GM12878 (cell line): ENCODE measurements around the gene CIAO2A. TPM values are rescaled to one million over a fixed set of nuclear protein-coding genes. Genes with fewer than 3 reads are reported as not detected.

ENCODE experiments used
- ATAC-seq: fragments of 200-7000 bp; cut with Tn5 transposase; 3 replicates; pipeline ENCODE4 v1.9.1; 2020; ENCODE audit warnings: mild to moderate bottlenecking, moderate library complexity
- BruUV-seq: library from RNA; stranded (reverse); fragments of 400-500 nt; replicated peaks from 2 replicates; lab custom pipeline; 2021; lab: Mats Ljungman, UMichigan
- CTCF ChIA-PET: fragments of 300-600 bp; sonication (Branson Sonifier 250); formaldehyde crosslinking; extraction: SDS; loops from one replicate; lab custom pipeline; 2021; ENCODE audit warnings: inconsistent platforms; lab: Yijun Ruan, JAX
- POLR2A ChIA-PET: fragments of 350-600 bp; formaldehyde crosslinking; extraction: SDS; loops from one replicate; lab custom pipeline; 2021; ENCODE audit warnings: inconsistent platforms; lab: Charles Lee
- RAD21 ChIA-PET: fragments of 300-600 bp; sonication (Branson Sonifier 250); formaldehyde crosslinking; loops from one replicate; lab custom pipeline; 2023; ENCODE audit warnings: antibody characterized with exemption; ENCODE audit not compliant: unreplicated experiment; lab: Charles Lee
- SMC1A ChIA-PET: fragments of 300-600 bp; sonication (Branson Sonifier 250); formaldehyde crosslinking; loops from one replicate; lab custom pipeline; 2023; ENCODE audit not compliant: unreplicated experiment, uncharacterized antibody; lab: Charles Lee
- DNase-seq: peaks from one replicate; pipeline ENCODE4 v3.0.0-alpha.2; 2011; ENCODE audit warnings: low read depth, low spot score
- FAIRE-seq: peaks from 3 replicates; lab custom pipeline; 2011; peaks lifted over from hg19 to GRCh38; lab: Jason Lieb, UNC
- H2AFZ ChIP-seq: 2 replicates; pipeline ENCODE4 v1.6.0; 2011; ENCODE audit warnings: low read depth, low read length, control low read depth; ENCODE audit not compliant: control insufficient read depth
- H3K27ac ChIP-seq: 2 replicates; pipeline ENCODE4 v1.5.1; 2011; ENCODE audit warnings: control low read depth; ENCODE audit not compliant: control insufficient read depth, insufficient read depth
- H3K27me3 ChIP-seq, 2 experiments: replicated peaks in 1 of 2; 2 replicates each; pipeline versions ENCODE4 v1.6.0 to v1.6.1; 2011; ENCODE audit warnings: low read length in 1 of 2; ENCODE audit not compliant: control insufficient read depth in 2 of 2, insufficient read depth in 2 of 2
- H3K36me3 ChIP-seq, 2 experiments: 2 replicates each; pipeline ENCODE4 v1.5.1; 2011; ENCODE audit warnings: low read length in 1 of 2; ENCODE audit not compliant: control insufficient read depth in 2 of 2, insufficient read depth in 2 of 2
- H3K4me1 ChIP-seq: 2 replicates; pipeline ENCODE4 v1.6.1; 2011; ENCODE audit warnings: mild to moderate bottlenecking, low read length, moderate library complexity, mixed read lengths; ENCODE audit not compliant: control insufficient read depth, insufficient read depth
- H3K4me2 ChIP-seq: 2 replicates; pipeline ENCODE4 v1.6.0; 2011; ENCODE audit warnings: control low read depth; ENCODE audit not compliant: control insufficient read depth, insufficient read depth
- H3K4me3 ChIP-seq: fragments of 200-600 bp; sonication (generic); 2 replicates; pipeline ENCODE4 v1.5.1; 2016
- H3K79me2 ChIP-seq: 2 replicates; pipeline ENCODE4 v1.6.0; 2011; ENCODE audit warnings: low read length; ENCODE audit not compliant: control insufficient read depth, insufficient read depth
- H3K9ac ChIP-seq: 2 replicates; pipeline ENCODE4 v1.8.0; 2011; ENCODE audit warnings: low read length, control low read depth, mixed read lengths; ENCODE audit not compliant: control insufficient read depth, insufficient read depth
- H3K9me3 ChIP-seq: replicated peaks from 3 replicates; pipeline ENCODE4 v1.5.1; 2011; ENCODE audit warnings: mild to moderate bottlenecking, low read length; ENCODE audit not compliant: control insufficient read depth, insufficient read depth
- H4K20me1 ChIP-seq: 2 replicates; pipeline ENCODE4 v1.6.0; 2011; ENCODE audit not compliant: control insufficient read depth, insufficient read depth
- BACH1 ChIP-seq: fragments of 450-650 bp; IDR thresholded peaks from 2 replicates; pipeline ENCODE4 v1.6.1; 2017; ENCODE audit warnings: mild to moderate bottlenecking, borderline replicate concordance
- CHD2 ChIP-seq: IDR thresholded peaks from 2 replicates; pipeline ENCODE4 v1.6.1; 2011; ENCODE audit warnings: low read depth, low read length, improper control_type of control experiment, borderline replicate concordance
- EGR1 ChIP-seq, 2 experiments: IDR thresholded peaks; 1 replicate in 1 of 2; 2 replicates in 1 of 2; pipeline ENCODE4 v1.6.1; 2011 to 2012; ENCODE audit warnings: low read depth in 2 of 2, low read length in 2 of 2, borderline replicate concordance in 1 of 2, mild to moderate bottlenecking in 1 of 2, moderate library complexity in 1 of 2
- FOS ChIP-seq: IDR thresholded peaks from 3 replicates; pipeline ENCODE4 v1.6.1; 2011; ENCODE audit warnings: borderline replicate concordance; ENCODE audit not compliant: insufficient read length; ENCODE audit errors: extremely low read depth
- PAX8 ChIP-seq: fragments of 450-650 bp; IDR thresholded peaks from 2 replicates; pipeline ENCODE4 v1.6.1; 2017; ENCODE audit warnings: mild to moderate bottlenecking, moderate library complexity
- POLR2AphosphoS5 ChIP-seq: IDR thresholded peaks from 2 replicates; pipeline ENCODE4 v1.6.1; 2011; ENCODE audit warnings: mild to moderate bottlenecking, low read length, inconsistent platforms
- SIN3A ChIP-seq: IDR thresholded peaks from 2 replicates; pipeline ENCODE4 v1.6.1; 2012; ENCODE audit warnings: low read depth, low read length, improper control_type of control experiment
- SP1 ChIP-seq: IDR thresholded peaks from one replicate; pipeline ENCODE4 v1.6.1; 2011; ENCODE audit warnings: low read depth, low read length
- STAT3 ChIP-seq: IDR thresholded peaks from 2 replicates; pipeline ENCODE4 v1.6.1; 2011; ENCODE audit warnings: low read depth, low read length, improper control_type of control experiment
- TCF3 ChIP-seq: IDR thresholded peaks from 2 replicates; pipeline ENCODE4 v1.6.1; 2012; ENCODE audit warnings: low read depth, mild to moderate bottlenecking, low read length, borderline replicate concordance; ENCODE audit not compliant: insufficient read depth
- ZNF207 ChIP-seq: fragments of 450-650 bp; IDR thresholded peaks from 2 replicates; pipeline ENCODE4 v1.6.1; 2014; ENCODE audit warnings: antibody characterized with exemption, mild to moderate bottlenecking, borderline replicate concordance
- WGBS: methylation state at CpG from one replicate; pipeline ENCODE4 v1.1.6; 2016; ENCODE audit warnings: low lambda C conversion rate; ENCODE audit not compliant: insufficient replicate concordance, insufficient coverage; ENCODE audit errors: missing lambda C conversion rate; 5-methylcytosine and 5-hydroxymethylcytosine counted together
- in situ Hi-C: fragments of 300-500 bp; cut with MboI; formaldehyde crosslinking; loops from 9 replicates; pipeline ENCODE4 v1.14.3; 2018; ENCODE audit warnings: mixed read lengths
- intact Hi-C: fragments of 100-400 bp; cut with micrococcal nuclease; formaldehyde crosslinking; loops from one replicate; pipeline ENCODE4 v1.14.2; 2022; ENCODE audit not compliant: unreplicated experiment
- polyA plus RNA-seq, 11 experiments: library from polyadenylated mRNA; depleted of rRNA in 4 of 11; unstranded in 6 of 11; stranded (reverse) in 5 of 11; fragments of >200 nt; fragmentation: Nextera tagmentation in 4 of 11; fragmentation: Illumina TruSeq in 1 of 11; extraction: Ambion mirVana in 4 of 11; extraction: Trizol in 1 of 11; gene quantifications; 1 replicate in 1 of 11; 2 replicates in 10 of 11; pipeline versions ENCODE4 v1.2.1 to v1.2.3, GENCODE V29; 2011 to 2016; ENCODE audit warnings: inconsistent platforms in 2 of 11, missing spikeins in 2 of 11, low read depth in 1 of 11
- total RNA-seq, 4 experiments: library from RNA; depleted of rRNA in 3 of 4; stranded (reverse); fragments of >200 nt in 3 of 4; fragmentation: Illumina TruSeq in 1 of 4; extraction: Trizol in 1 of 4; gene quantifications; 2 replicates each; pipeline versions ENCODE4 v1.2.1 to v1.2.3, GENCODE V29; 2013 to 2021
- TF ChIP-seq, protein P1 (sequence below): fragments of 450-650 bp; IDR thresholded peaks from 2 replicates; pipeline ENCODE4 v1.6.1; 2016; ENCODE audit warnings: mild to moderate bottlenecking
- TF ChIP-seq, protein P2 (sequence below): IDR thresholded peaks from 2 replicates; pipeline ENCODE4 v1.6.1; 2012; ENCODE audit warnings: low read depth, low read length, improper control_type of control experiment
- TF ChIP-seq, protein P3 (sequence below): fragments of 450-650 bp; IDR thresholded peaks from 2 replicates; pipeline ENCODE4 v1.6.1; 2017; ENCODE audit warnings: mild to moderate bottlenecking, moderate library complexity
- TF ChIP-seq, protein P4 (sequence below): fragments of 450-650 bp; IDR thresholded peaks from 2 replicates; pipeline ENCODE4 v1.6.1; 2016; ENCODE audit warnings: mild to moderate bottlenecking
- TF ChIP-seq, protein P5 (sequence below): IDR thresholded peaks from 2 replicates; pipeline ENCODE4 v1.6.1; 2011; ENCODE audit warnings: borderline replicate concordance, low read depth, mild to moderate bottlenecking, moderate library complexity, low read length; ENCODE audit not compliant: insufficient read depth, poor library complexity, severe bottlenecking

The CIAO2A gene
- total and polyA plus RNA-seq, 10 of the 15 experiments (the other 5 are each of a cell fraction or from before 2014, with no cell fraction given): 94.5 to 400 (median 204) TPM

DNA sequence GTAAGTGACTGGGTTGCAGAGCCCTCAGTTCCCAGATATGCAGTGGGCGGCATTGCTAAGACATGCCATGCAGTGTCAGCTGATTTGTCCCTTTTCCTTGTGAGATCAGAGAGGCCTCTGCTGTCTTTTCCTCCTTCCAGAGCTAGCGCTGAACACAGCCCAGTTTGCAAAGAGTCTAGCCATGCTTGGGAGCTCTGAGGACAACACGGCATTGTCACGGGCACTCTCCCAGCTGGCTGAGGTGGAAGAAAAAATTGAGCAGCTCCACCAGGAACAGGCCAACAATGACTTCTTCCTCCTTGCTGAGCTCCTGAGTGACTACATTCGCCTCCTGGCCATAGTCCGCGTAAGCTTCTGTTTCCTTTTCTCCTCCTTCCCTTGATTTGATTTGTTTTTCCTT is 37.9 kb upstream of the CIAO2A start:
- POLR2A ChIA-PET: interaction anchor here (1.1 to 1.8 kb wide), 3 partner anchors 9 to 30 kb away, joined by 3 to 11 read pairs (median 4); no protein-coding TSS in a partner anchor
- Histone ChIP-seq H3K27ac (no peak overlapping the region), H4K20me1 (no peaks in the 10 kb centered on the region), H2AFZ (no peak overlapping the region), H3K79me2 (no peaks in the 10 kb centered on the region), H3K27me3 (no peaks in the 10 kb centered on the region), H3K4me3 (no peak overlapping the region), H3K36me3 (peaks cover 34 to 50% of the 10 kb centered on the region in 2 experiments), H3K9ac (no peak overlapping the region), H3K9me3 (no peaks in the 10 kb centered on the region), H3K4me2 (no peak overlapping the region), H3K4me1 (no peaks in the 10 kb centered on the region)
- WGBS: 91% methylated on average over 7 of the region's 7 CpGs
- in situ Hi-C loops (no loop called here), intact Hi-C loops (no loop called here)
- RAD21 ChIA-PET: interaction anchor here (1.2 kb wide), 1 partner anchor 65 kb away, joined by 3 read pairs; no protein-coding TSS in a partner anchor
- SMC1A ChIA-PET: interaction anchor here (0.6 to 2.5 kb wide), 3 partner anchors 14 to 79 kb away, joined by 3 to 7 read pairs (median 4); no protein-coding TSS in a partner anchor
- CTCF ChIA-PET: interaction anchor here (0.7 to 2.1 kb wide), 10 partner anchors 9 to 597 kb away, joined by 3 to 9 read pairs (median 4); no protein-coding TSS in a partner anchor
- FAIRE-seq: no peak
- no peak for ATAC-seq
- BruUV-seq: no TSS peak
- DNase-seq: no peak
- no peak for TF ChIP-seq TCF3
- no peak for TF ChIP-seq POLR2AphosphoS5
- no peak for TF ChIP-seq STAT3
- TF ChIP-seq, protein P1, sequence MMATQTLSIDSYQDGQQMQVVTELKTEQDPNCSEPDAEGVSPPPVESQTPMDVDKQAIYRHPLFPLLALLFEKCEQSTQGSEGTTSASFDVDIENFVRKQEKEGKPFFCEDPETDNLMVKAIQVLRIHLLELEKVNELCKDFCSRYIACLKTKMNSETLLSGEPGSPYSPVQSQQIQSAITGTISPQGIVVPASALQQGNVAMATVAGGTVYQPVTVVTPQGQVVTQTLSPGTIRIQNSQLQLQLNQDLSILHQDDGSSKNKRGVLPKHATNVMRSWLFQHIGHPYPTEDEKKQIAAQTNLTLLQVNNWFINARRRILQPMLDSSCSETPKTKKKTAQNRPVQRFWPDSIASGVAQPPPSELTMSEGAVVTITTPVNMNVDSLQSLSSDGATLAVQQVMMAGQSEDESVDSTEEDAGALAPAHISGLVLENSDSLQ: no peak
- TF ChIP-seq EGR1 (IDR thresholded peaks at IDR 0.05; ENCODE audit: borderline replicate concordance in 1 of 2, low read depth in 2 of 2, low read length in 2 of 2): no peak
- TF ChIP-seq BACH1: no peak
- TF ChIP-seq, protein P2, sequence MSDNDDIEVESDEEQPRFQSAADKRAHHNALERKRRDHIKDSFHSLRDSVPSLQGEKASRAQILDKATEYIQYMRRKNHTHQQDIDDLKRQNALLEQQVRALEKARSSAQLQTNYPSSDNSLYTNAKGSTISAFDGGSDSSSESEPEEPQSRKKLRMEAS: no peak
- TF ChIP-seq, protein P3, sequence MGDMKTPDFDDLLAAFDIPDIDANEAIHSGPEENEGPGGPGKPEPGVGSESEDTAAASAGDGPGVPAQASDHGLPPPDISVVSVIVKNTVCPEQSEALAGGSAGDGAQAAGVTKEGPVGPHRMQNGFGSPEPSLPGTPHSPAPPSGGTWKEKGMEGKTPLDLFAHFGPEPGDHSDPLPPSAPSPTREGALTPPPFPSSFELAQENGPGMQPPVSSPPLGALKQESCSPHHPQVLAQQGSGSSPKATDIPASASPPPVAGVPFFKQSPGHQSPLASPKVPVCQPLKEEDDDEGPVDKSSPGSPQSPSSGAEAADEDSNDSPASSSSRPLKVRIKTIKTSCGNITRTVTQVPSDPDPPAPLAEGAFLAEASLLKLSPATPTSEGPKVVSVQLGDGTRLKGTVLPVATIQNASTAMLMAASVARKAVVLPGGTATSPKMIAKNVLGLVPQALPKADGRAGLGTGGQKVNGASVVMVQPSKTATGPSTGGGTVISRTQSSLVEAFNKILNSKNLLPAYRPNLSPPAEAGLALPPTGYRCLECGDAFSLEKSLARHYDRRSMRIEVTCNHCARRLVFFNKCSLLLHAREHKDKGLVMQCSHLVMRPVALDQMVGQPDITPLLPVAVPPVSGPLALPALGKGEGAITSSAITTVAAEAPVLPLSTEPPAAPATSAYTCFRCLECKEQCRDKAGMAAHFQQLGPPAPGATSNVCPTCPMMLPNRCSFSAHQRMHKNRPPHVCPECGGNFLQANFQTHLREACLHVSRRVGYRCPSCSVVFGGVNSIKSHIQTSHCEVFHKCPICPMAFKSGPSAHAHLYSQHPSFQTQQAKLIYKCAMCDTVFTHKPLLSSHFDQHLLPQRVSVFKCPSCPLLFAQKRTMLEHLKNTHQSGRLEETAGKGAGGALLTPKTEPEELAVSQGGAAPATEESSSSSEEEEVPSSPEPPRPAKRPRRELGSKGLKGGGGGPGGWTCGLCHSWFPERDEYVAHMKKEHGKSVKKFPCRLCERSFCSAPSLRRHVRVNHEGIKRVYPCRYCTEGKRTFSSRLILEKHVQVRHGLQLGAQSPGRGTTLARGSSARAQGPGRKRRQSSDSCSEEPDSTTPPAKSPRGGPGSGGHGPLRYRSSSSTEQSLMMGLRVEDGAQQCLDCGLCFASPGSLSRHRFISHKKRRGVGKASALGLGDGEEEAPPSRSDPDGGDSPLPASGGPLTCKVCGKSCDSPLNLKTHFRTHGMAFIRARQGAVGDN: no peak
- no peak for TF ChIP-seq PAX8
- no peak for TF ChIP-seq ZNF207
- TF ChIP-seq SP1: no peak
- TF ChIP-seq, protein P4, sequence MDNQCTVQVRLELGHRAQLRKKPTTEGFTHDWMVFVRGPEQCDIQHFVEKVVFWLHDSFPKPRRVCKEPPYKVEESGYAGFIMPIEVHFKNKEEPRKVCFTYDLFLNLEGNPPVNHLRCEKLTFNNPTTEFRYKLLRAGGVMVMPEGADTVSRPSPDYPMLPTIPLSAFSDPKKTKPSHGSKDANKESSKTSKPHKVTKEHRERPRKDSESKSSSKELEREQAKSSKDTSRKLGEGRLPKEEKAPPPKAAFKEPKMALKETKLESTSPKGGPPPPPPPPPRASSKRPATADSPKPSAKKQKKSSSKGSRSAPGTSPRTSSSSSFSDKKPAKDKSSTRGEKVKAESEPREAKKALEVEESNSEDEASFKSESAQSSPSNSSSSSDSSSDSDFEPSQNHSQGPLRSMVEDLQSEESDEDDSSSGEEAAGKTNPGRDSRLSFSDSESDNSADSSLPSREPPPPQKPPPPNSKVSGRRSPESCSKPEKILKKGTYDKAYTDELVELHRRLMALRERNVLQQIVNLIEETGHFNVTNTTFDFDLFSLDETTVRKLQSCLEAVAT: no peak
- no peak for TF ChIP-seq CHD2
- TF ChIP-seq, protein P5, sequence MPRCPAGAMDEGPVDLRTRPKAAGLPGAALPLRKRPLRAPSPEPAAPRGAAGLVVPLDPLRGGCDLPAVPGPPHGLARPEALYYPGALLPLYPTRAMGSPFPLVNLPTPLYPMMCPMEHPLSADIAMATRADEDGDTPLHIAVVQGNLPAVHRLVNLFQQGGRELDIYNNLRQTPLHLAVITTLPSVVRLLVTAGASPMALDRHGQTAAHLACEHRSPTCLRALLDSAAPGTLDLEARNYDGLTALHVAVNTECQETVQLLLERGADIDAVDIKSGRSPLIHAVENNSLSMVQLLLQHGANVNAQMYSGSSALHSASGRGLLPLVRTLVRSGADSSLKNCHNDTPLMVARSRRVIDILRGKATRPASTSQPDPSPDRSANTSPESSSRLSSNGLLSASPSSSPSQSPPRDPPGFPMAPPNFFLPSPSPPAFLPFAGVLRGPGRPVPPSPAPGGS: no peak
- no peak for TF ChIP-seq FOS
- no peak for TF ChIP-seq SIN3A
